ENCODE data around the gene MCF2L2. TPM values are rescaled to one million over a fixed set of nuclear protein-coding genes. Genes with fewer than 3 reads are reported as not detected.
A peak's percentile ranks its signal among the peaks of the same experiment; 100 is the strongest.

Gene MCF2L2
- total and polyA plus RNA-seq, 2 experiments from 2014 or later: 6.7 to 14.6 TPM

DNA sequence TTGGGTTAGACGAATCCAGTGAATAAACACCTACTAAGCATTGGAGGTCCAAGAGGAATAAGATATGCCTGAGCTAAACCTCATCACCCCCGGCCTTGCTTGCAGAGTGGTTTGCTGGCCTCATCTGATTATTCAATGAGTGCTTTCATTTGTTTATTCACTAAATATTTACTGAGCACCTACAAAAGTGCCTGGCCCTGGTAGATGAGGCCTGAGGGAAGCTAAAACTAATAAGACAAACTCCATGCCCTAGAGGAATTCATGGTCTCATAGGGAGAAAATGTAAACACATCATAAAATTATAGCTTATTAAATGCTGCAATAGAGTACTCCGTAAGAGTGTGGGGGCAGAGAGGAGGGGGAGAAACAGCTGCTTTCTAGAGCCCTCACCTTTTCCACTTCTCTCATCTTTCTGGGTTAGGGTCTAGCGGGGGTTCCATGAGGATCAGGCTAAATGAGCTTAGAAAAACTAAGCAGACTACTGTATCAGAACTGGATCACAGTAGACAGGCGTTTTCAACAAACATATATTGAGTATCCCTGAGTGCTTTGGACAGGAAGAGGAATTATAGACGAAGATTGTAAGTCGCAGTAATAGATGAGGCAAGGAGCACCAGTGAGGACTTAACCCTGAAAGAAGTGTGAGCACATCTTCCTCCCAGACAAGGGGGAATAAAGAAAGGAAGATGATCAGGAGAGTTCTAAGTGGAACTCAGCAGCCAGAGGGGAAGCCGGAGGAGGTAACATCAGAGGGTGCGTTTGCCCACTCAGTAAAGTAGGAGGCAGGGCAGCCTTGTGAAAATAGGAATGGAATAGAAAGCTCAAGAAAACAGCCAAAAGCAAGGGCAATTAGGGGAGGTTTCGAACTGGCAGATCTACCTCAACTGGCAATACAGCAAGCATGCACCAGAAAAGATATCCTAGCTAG, 234.4 kb downstream of the MCF2L2 start:
- Mint-ChIP-seq H3K36me3 (ENCODE audit: low read depth) (no peaks in the 10 kb centered on the region), H3K4me1 (peaks cover 7% of the 10 kb centered on the region; the same call in 1 of the 3 replicates), H3K27me3 (ENCODE audit: insufficient read depth, low read depth, poor library complexity) (no peaks in the 10 kb centered on the region), H3K9me3 (no peaks in the 10 kb centered on the region), H3K27ac (peak overlapping the region; percentile 12; the same call in 1 of the 2 replicates), H3K4me3 (no peak overlapping the region)
- H3K36me3 ChIP-seq (ENCODE audit: insufficient read depth): no peaks in the 10 kb centered on the region
- no peak overlapping the region for H2AFZ ChIP-seq
- no peak overlapping the region for H3K27ac ChIP-seq (ENCODE audit: low read depth)
- no peaks in the 10 kb centered on the region for H3K9me2 ChIP-seq (ENCODE audit: insufficient read depth)
- no peaks in the 10 kb centered on the region for H3K79me2 ChIP-seq (replicated peaks; ENCODE audit: insufficient read depth)
- TF ChIP-seq NANOG (IDR thresholded peaks at IDR 0.05; ENCODE audit: borderline replicate concordance) (no peak), CREB1 (CRISPR knock-in tag; IDR thresholded peaks at IDR 0.05; ENCODE audit: low read depth) (no peak), EZH2phosphoT487 (IDR thresholded peaks at IDR 0.05; ENCODE audit: unreplicated experiment) (no peak)
- TF ChIP-seq, protein P1, sequence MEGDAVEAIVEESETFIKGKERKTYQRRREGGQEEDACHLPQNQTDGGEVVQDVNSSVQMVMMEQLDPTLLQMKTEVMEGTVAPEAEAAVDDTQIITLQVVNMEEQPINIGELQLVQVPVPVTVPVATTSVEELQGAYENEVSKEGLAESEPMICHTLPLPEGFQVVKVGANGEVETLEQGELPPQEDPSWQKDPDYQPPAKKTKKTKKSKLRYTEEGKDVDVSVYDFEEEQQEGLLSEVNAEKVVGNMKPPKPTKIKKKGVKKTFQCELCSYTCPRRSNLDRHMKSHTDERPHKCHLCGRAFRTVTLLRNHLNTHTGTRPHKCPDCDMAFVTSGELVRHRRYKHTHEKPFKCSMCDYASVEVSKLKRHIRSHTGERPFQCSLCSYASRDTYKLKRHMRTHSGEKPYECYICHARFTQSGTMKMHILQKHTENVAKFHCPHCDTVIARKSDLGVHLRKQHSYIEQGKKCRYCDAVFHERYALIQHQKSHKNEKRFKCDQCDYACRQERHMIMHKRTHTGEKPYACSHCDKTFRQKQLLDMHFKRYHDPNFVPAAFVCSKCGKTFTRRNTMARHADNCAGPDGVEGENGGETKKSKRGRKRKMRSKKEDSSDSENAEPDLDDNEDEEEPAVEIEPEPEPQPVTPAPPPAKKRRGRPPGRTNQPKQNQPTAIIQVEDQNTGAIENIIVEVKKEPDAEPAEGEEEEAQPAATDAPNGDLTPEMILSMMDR (conservative IDR thresholded peaks at IDR 0.05; ENCODE audit: low read depth in 2 of 2): 0 out of 4 replicates have a peak, but pooled peaks of 1 of the 2 experiments have one; percentile 7
- H3K4me3 ChIP-seq: no peak overlapping the region
- no peaks in the 10 kb centered on the region for H3K27me3 ChIP-seq (ENCODE audit: insufficient read depth)
- no peak for ATAC-seq
- DNase-seq (ENCODE audit: low spot score): no peak
- H4K20me1 ChIP-seq (replicated peaks; ENCODE audit: insufficient read depth): no peaks in the 10 kb centered on the region
- no peaks in the 10 kb centered on the region for H3K4me1 ChIP-seq (ENCODE audit: insufficient read depth)
- H3F3A ChIP-seq (replicated peaks; ENCODE audit: low read depth): no peaks in the 10 kb centered on the region
- H3K4me2 ChIP-seq: no peak overlapping the region

DNA sequence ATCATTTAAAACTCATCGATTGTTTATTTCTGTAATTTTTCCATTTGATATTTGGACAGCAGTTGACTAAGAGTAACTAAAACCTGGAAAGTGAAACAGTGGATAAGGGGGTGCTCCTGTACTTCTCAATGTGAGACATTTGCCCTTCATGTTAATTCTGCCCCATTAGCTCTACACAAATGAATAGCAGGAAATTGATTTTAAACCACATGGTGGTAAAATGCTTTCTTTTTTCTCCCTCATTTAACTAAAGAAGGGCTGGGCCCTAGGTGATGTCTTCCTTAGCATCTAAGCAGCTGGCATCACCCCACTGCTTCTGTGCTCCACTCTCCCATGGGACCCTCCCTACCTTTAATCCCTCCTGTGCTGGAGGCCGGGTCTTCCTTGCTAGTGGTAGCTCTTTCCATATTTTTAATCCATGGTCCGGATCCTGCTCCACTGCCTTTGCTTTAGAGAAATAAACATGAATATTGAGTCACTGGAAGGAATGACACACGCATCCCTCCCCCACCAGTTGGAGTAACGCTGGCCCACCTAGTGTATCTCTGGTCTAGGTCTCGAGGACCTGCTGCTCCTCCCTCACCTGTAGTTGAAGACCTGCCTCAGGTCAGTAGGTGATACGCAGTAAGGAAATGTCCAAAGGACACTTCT, 235.6 kb downstream of the MCF2L2 start:
- no peaks in the 10 kb centered on the region for H3F3A ChIP-seq (replicated peaks; ENCODE audit: low read depth)
- H3K79me2 ChIP-seq (replicated peaks; ENCODE audit: insufficient read depth): no peaks in the 10 kb centered on the region
- no peak overlapping the region for H3K4me2 ChIP-seq
- no peak overlapping the region for H3K27ac ChIP-seq (ENCODE audit: low read depth)
- no peak overlapping the region for H3K4me3 ChIP-seq
- no peak for DNase-seq (ENCODE audit: low spot score)
- H4K20me1 ChIP-seq (replicated peaks; ENCODE audit: insufficient read depth): no peaks in the 10 kb centered on the region
- Mint-ChIP-seq H3K4me1 (peaks cover 4% of the 10 kb centered on the region; the same call in 1 of the 3 replicates), H3K4me3 (no peak overlapping the region), H3K27ac (no peak overlapping the region), H3K9me3 (no peaks in the 10 kb centered on the region), H3K27me3 (ENCODE audit: insufficient read depth, low read depth, poor library complexity) (no peaks in the 10 kb centered on the region), H3K36me3 (ENCODE audit: low read depth) (no peaks in the 10 kb centered on the region)
- no peaks in the 10 kb centered on the region for H3K9me2 ChIP-seq (ENCODE audit: insufficient read depth)
- H3K4me1 ChIP-seq (ENCODE audit: insufficient read depth): no peaks in the 10 kb centered on the region
- no peak overlapping the region for H2AFZ ChIP-seq
- no peaks in the 10 kb centered on the region for H3K27me3 ChIP-seq (ENCODE audit: insufficient read depth)
- ATAC-seq: no peak
- no peaks in the 10 kb centered on the region for H3K36me3 ChIP-seq (ENCODE audit: insufficient read depth)
- TF ChIP-seq EZH2 (IDR thresholded peaks at IDR 0.05; ENCODE audit: low read depth, unreplicated experiment) (no peak), STAT1 (IDR thresholded peaks at IDR 0.05; ENCODE audit: unreplicated experiment) (no peak), POLR2AphosphoS5 (IDR thresholded peaks at IDR 0.05; ENCODE audit: low read depth) (no peak), ZNF331 (CRISPR knock-in tag; IDR thresholded peaks at IDR 0.05; ENCODE audit: low read depth) (no peak), CREB1 (CRISPR knock-in tag; IDR thresholded peaks at IDR 0.05; ENCODE audit: low read depth) (no peak), JUNB (IDR thresholded peaks at IDR 0.05; ENCODE audit: unreplicated experiment) (no peak), NANOG (IDR thresholded peaks at IDR 0.05; ENCODE audit: borderline replicate concordance) (no peak), ZNF114 (CRISPR knock-in tag; IDR thresholded peaks at IDR 0.05) (no peak)
- TF ChIP-seq, protein P2, sequence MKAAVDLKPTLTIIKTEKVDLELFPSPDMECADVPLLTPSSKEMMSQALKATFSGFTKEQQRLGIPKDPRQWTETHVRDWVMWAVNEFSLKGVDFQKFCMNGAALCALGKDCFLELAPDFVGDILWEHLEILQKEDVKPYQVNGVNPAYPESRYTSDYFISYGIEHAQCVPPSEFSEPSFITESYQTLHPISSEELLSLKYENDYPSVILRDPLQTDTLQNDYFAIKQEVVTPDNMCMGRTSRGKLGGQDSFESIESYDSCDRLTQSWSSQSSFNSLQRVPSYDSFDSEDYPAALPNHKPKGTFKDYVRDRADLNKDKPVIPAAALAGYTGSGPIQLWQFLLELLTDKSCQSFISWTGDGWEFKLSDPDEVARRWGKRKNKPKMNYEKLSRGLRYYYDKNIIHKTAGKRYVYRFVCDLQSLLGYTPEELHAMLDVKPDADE (IDR thresholded peaks at IDR 0.05): no peak
- TF ChIP-seq, protein P3, sequence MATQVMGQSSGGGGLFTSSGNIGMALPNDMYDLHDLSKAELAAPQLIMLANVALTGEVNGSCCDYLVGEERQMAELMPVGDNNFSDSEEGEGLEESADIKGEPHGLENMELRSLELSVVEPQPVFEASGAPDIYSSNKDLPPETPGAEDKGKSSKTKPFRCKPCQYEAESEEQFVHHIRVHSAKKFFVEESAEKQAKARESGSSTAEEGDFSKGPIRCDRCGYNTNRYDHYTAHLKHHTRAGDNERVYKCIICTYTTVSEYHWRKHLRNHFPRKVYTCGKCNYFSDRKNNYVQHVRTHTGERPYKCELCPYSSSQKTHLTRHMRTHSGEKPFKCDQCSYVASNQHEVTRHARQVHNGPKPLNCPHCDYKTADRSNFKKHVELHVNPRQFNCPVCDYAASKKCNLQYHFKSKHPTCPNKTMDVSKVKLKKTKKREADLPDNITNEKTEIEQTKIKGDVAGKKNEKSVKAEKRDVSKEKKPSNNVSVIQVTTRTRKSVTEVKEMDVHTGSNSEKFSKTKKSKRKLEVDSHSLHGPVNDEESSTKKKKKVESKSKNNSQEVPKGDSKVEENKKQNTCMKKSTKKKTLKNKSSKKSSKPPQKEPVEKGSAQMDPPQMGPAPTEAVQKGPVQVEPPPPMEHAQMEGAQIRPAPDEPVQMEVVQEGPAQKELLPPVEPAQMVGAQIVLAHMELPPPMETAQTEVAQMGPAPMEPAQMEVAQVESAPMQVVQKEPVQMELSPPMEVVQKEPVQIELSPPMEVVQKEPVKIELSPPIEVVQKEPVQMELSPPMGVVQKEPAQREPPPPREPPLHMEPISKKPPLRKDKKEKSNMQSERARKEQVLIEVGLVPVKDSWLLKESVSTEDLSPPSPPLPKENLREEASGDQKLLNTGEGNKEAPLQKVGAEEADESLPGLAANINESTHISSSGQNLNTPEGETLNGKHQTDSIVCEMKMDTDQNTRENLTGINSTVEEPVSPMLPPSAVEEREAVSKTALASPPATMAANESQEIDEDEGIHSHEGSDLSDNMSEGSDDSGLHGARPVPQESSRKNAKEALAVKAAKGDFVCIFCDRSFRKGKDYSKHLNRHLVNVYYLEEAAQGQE (IDR thresholded peaks at IDR 0.05; ENCODE audit: unreplicated experiment): no peak
- TF ChIP-seq, protein P1 (conservative IDR thresholded peaks at IDR 0.05; ENCODE audit: low read depth in 2 of 2): no peak

All from GM23338 (cell line).